Vagina (tissue), 2 donors: Measurements from ENCODE around the gene CABLES2. TPM values are rescaled to one million over a fixed set of nuclear protein-coding genes. Genes with fewer than 3 reads are reported as not detected.

ENCODE experiments used
- DNase-seq, 2 donors: peaks; one replicate each; pipeline ENCODE4 v3.0.0-alpha.2; 2017; ENCODE audit errors: extremely low spot score in 2 of 2
- H3K27ac ChIP-seq: fragments of 200-600 bp; sonication (generic); one replicate; pipeline ENCODE4 v1.5.1; 2019
- H3K27me3 ChIP-seq: fragments of 200-600 bp; sonication (generic); one replicate; pipeline ENCODE4 v1.5.1; 2019
- H3K36me3 ChIP-seq, 2 donors: fragments of 200-600 bp; sonication (generic); one replicate each; pipeline ENCODE4 v1.5.1; 2017 to 2019
- H3K4me1 ChIP-seq: fragments of 200-600 bp; sonication (generic); one replicate; pipeline ENCODE4 v1.5.1; 2019
- H3K4me3 ChIP-seq, 2 donors: fragments of 200-600 bp; sonication (generic); 1 replicate in 1 of 2; 2 replicates in 1 of 2; pipeline ENCODE4 v1.5.1; 2016 to 2019
- H3K9me3 ChIP-seq: fragments of 200-600 bp; sonication (generic); one replicate; pipeline ENCODE4 v1.5.1; 2019
- POLR2A ChIP-seq, 2 donors: fragments of 450-650 bp; IDR thresholded peaks; one replicate each; pipeline ENCODE4 v1.6.1; 2017; ENCODE audit warnings: antibody characterized with exemption in 2 of 2, mild to moderate bottlenecking in 2 of 2, moderate library complexity in 2 of 2
- POLR2AphosphoS5 ChIP-seq, 2 donors: sonication (generic); formaldehyde crosslinking; IDR thresholded peaks; one replicate each; pipeline ENCODE4 v1.9.0; 2017; ENCODE audit warnings: antibody characterized with exemption in 2 of 2, mild to moderate bottlenecking in 2 of 2, low read depth in 1 of 2; ENCODE audit not compliant: insufficient read depth in 1 of 2
- intact Hi-C: fragments of 100-400 bp; cut with DNase I; formaldehyde crosslinking; loops from one replicate; pipeline ENCODE4 v1.15.1; 2023
- total RNA-seq: library from RNA; depleted of rRNA; stranded (reverse); fragments of >200 nt; gene quantifications from one replicate; pipeline ENCODE4 v1.2.3, GENCODE V29; 2016
- TF ChIP-seq, protein P1 (sequence below), 3 experiments: fragments of 450-650 bp in 2 of 3; fragments of 200-600 bp in 1 of 3; sonication (generic) in 1 of 3; IDR thresholded peaks; one replicate each; pipeline ENCODE4 v1.5.1; 2017 to 2019; ENCODE audit warnings: antibody characterized with exemption in 3 of 3, mild to moderate bottlenecking in 2 of 3, moderate library complexity in 2 of 3

CABLES2 gene
- total RNA-seq, 1 donor from 2014 or later, result 1.5 TPM

DNA sequence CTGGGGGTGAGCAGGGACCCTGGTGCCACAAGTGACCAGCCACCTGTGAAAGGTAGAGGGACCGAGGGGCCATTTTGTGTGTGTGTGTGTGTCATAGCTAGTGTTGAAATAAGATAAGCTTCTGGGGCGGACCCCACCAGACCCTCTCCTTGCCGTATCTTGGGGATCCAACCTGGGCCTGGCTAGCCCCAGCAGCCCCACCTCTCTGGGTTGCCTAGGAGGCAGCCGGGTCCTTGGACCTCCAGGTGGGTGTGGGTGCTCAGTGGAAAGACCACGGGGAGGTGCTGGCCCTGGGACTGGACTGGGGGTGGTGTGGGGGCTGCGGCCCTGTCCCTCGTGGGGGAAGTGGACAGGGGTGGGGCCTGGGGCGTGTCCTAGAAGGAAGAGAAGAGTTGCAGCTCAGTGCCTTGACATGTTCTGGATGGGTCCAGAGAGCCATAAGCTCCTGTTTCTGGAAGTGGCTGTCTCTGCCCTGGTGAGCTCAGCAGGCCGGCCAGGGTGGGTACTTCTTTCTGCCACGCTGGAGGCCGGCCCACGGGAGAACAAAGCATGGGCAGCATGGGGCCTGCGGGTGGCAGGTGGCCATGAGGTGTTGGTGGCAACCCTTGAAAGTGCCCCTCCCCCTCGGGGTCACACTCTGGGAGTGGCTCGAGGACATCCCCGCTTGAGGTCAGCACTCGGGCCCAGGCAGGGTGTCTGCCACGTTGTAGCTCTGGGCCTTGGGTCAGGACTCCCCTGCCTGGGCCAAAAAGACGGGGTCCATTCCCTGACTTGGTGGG, 11.8 kb upstream of the CABLES2 start:
- no peak for DNase-seq
- TF ChIP-seq, protein P1, sequence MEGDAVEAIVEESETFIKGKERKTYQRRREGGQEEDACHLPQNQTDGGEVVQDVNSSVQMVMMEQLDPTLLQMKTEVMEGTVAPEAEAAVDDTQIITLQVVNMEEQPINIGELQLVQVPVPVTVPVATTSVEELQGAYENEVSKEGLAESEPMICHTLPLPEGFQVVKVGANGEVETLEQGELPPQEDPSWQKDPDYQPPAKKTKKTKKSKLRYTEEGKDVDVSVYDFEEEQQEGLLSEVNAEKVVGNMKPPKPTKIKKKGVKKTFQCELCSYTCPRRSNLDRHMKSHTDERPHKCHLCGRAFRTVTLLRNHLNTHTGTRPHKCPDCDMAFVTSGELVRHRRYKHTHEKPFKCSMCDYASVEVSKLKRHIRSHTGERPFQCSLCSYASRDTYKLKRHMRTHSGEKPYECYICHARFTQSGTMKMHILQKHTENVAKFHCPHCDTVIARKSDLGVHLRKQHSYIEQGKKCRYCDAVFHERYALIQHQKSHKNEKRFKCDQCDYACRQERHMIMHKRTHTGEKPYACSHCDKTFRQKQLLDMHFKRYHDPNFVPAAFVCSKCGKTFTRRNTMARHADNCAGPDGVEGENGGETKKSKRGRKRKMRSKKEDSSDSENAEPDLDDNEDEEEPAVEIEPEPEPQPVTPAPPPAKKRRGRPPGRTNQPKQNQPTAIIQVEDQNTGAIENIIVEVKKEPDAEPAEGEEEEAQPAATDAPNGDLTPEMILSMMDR (IDR thresholded peaks at IDR 0.05), result no peak
- TF ChIP-seq POLR2A (IDR thresholded peaks at IDR 0.05) (no peak), POLR2AphosphoS5 (IDR thresholded peaks at IDR 0.05; ENCODE audit: insufficient read depth in 1 of 2, low read depth in 1 of 2) (no peak)
- H3K4me3 ChIP-seq, result no peak overlapping the region
- H3K36me3 ChIP-seq, result no peaks in the 10 kb centered on the region
- H3K4me1 ChIP-seq, result no peaks in the 10 kb centered on the region
- no peaks in the 10 kb centered on the region for H3K9me3 ChIP-seq
- H3K27me3 ChIP-seq, result no peaks in the 10 kb centered on the region
- intact Hi-C loops, result loop anchor here (10.0 kb wide), 1 partner anchor 396 kb away; the partner anchor contains the start of gene COL9A3
- no peak overlapping the region for H3K27ac ChIP-seq

DNA sequence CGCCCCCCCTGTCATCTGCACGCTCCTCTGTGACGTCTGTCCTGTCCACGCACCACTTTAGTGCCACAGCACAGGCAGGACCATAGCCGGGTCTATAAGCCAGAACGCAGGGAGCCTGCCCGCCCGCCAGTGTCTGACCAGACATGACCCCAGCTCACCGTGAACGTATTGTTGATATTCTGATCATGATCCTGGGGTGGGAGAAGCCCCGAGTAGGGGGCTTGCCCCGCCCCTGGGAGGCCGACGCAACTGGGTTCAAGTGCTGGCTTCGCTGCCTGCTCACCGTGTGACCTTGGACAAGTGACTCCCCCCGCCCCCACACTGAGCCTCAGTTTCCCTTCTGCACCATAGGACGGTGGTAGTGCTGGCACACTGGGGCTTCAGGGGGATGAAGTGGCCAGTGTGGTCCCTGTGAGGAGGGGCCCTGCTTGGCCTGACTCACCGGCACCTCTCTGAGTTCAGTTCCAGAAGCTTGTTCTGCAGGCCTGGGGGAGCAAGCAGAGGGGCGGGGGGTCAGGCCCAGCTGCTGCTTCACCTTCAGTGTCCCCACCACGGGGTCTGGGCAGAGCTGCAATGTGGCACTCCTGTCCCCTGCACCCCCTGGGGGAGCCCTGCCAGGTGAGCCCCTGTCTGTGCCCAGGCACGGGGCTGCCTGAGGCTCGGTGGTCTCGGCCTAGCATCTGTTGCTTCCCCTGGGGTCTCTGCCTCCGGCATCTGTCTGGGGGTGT, 11.1 kb upstream of the CABLES2 start:
- H3K4me1 ChIP-seq, result no peaks in the 10 kb centered on the region
- H3K36me3 ChIP-seq, result no peaks in the 10 kb centered on the region
- no peak overlapping the region for H3K4me3 ChIP-seq
- H3K27ac ChIP-seq, result no peak overlapping the region
- TF ChIP-seq, protein P1 (IDR thresholded peaks at IDR 0.05), result no peak
- TF ChIP-seq POLR2A (IDR thresholded peaks at IDR 0.05), result no peak
- TF ChIP-seq POLR2AphosphoS5 (IDR thresholded peaks at IDR 0.05; ENCODE audit: insufficient read depth in 1 of 2, low read depth in 1 of 2), result no peak
- no peak for DNase-seq
- H3K27me3 ChIP-seq, result no peaks in the 10 kb centered on the region
- H3K9me3 ChIP-seq, result no peaks in the 10 kb centered on the region
- intact Hi-C loops, result loop anchor here (10.0 kb wide), 1 partner anchor 397 kb away; the partner anchor contains the start of gene COL9A3

DNA sequence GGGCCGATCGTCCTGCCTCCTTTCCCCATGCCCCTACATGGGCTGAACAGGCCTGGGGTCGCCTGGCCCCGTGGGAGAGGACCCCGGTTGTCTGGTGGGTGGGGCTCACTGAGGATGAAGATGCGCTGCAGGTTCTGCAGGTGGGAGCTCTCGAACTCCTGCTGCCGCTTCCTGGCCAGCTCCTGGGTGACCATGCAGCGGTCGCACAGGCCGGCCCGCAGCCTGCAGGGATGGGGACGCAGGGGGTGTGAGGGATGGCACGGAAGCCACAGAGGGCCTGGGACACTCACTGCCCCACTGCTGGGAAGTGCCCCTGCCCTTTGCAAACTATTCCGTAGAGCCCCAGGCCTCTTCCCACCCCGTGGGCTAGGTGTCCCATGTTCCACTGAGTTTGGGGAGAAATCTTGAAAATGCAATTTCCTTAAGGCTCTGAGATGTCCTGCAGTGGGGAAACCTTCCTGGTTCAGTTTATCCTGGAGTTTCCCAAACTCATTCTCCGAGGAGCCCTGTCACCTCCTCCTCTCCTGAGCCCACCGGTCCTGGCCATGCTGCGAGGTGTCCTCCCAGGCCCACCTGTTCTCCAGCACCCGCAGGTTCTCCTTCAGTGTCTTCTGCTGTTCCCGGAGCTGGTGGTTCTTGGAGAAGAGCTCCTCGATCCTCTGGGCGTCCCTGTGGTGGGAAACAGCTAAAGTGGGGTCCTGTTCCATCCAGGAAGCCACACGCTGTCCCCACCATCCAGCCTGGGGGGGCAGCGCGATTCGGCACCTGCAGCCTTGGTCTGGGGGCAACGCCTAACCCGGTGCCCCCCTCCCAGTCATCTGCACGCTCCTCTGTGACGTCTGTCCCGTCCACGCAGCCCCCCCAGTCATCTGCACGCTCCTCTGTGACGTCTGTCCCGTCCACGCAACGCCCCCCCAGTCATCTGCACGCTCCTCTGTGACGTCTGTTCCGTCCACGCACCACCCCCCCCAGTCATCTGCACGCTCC, 9.9 kb upstream of the CABLES2 start:
- DNase-seq, result no peak
- Histone ChIP-seq H3K4me3 (no peak overlapping the region), H3K27me3 (no peaks in the 10 kb centered on the region), H3K36me3 (no peaks in the 10 kb centered on the region), H3K9me3 (no peaks in the 10 kb centered on the region), H3K27ac (no peak overlapping the region), H3K4me1 (no peaks in the 10 kb centered on the region)
- TF ChIP-seq, protein P1 (IDR thresholded peaks at IDR 0.05), result no peak
- no peak for TF ChIP-seq POLR2A (IDR thresholded peaks at IDR 0.05)
- no peak for TF ChIP-seq POLR2AphosphoS5 (IDR thresholded peaks at IDR 0.05; ENCODE audit: insufficient read depth in 1 of 2, low read depth in 1 of 2)
- intact Hi-C loops, result loop anchor here (10.0 kb wide), 1 partner anchor 398 kb away; the partner anchor contains the start of gene COL9A3

DNA sequence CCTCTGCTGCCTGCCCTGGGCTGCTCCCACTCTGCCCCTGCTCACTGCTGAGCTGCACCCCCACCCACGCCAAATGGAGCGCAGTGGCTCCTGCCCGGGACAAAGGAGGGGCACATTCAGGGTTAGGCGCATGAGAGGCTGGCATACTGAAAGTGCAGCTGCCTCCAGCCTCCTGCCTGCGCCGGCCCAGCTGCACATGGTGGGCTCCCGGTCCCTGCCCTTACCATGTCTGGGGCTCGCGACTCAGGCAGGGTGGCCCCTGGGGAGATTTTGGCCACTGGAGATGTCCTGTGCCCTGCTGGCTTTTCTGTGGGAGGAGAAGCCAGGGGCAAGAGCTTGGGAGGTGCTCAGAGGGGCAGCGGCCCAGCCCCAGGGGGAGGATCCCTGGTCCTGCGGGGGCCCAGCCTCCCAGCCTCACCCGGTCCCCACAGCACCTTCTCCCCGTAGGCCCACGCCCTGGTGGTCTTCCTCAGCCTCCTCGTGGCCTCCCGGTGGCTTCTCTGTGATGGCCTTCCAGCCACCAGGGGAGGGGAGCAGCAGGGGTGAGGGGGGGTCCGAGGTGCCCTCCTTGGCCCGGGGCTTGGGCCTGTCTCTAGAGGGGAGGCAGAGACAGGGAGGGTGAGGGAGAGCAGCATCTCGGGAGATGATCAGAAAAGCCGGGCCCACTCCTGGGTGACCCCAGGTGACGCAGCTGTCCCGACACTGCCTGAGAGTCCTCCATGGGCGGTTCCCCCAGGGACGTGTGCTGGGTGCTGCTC, 8.4 kb upstream of the CABLES2 start:
- Histone ChIP-seq H3K27ac (no peak overlapping the region), H3K4me3 (no peak overlapping the region), H3K36me3 (no peaks in the 10 kb centered on the region), H3K9me3 (no peaks in the 10 kb centered on the region), H3K27me3 (no peaks in the 10 kb centered on the region), H3K4me1 (peaks cover 2% of the 10 kb centered on the region)
- no peak for DNase-seq
- TF ChIP-seq, protein P1 (IDR thresholded peaks at IDR 0.05), result no peak
- no peak for TF ChIP-seq POLR2A (IDR thresholded peaks at IDR 0.05)
- no peak for TF ChIP-seq POLR2AphosphoS5 (IDR thresholded peaks at IDR 0.05; ENCODE audit: insufficient read depth in 1 of 2, low read depth in 1 of 2)
- intact Hi-C loops, result loop anchor here (10.0 kb wide), 1 partner anchor 399 kb away; the partner anchor contains the start of gene COL9A3
